ENCODE measurements around the gene CORO2B.

DNA sequence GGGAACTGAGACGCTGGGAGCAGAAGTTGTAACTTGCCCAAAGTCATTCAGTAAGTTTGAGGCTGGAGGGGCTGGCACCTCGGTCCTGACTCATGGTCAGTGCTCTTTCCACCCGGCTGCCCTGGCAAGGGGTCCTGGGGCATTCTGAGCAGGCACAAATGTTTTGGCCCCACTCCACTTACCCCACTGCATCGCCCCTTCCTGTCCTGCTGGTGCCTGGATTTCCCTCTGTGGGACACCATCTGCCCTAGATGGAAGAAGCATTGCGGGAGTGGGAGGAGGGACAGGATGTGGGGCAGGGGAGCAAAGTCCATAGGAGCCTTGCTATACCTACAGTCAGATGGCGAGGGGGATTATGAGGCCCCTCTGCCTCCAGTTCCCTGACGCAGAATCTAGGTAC, 4.5 kb downstream of the CORO2B start:
- TF ChIP-seq, protein P1, sequence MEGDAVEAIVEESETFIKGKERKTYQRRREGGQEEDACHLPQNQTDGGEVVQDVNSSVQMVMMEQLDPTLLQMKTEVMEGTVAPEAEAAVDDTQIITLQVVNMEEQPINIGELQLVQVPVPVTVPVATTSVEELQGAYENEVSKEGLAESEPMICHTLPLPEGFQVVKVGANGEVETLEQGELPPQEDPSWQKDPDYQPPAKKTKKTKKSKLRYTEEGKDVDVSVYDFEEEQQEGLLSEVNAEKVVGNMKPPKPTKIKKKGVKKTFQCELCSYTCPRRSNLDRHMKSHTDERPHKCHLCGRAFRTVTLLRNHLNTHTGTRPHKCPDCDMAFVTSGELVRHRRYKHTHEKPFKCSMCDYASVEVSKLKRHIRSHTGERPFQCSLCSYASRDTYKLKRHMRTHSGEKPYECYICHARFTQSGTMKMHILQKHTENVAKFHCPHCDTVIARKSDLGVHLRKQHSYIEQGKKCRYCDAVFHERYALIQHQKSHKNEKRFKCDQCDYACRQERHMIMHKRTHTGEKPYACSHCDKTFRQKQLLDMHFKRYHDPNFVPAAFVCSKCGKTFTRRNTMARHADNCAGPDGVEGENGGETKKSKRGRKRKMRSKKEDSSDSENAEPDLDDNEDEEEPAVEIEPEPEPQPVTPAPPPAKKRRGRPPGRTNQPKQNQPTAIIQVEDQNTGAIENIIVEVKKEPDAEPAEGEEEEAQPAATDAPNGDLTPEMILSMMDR (IDR thresholded peaks at IDR 0.05; ENCODE audit: borderline replicate concordance, extremely low read depth, low read length, poor library complexity, severe bottlenecking), result no peak
- TF ChIP-seq EZH2 (IDR thresholded peaks at IDR 0.05; ENCODE audit: borderline replicate concordance, low read depth, low read length, severe bottlenecking), result no peak

Measured in DND-41 (cell line).